ENCODE measurements around the gene LYST. TPM values are rescaled to one million over a fixed set of nuclear protein-coding genes. Genes with fewer than 3 reads are reported as not detected.

The LYST gene
- polyA plus RNA-seq, 1 donor (not counting 4 experiments of a cell fraction or from before 2014, with no cell fraction given): 24.7 TPM

DNA sequence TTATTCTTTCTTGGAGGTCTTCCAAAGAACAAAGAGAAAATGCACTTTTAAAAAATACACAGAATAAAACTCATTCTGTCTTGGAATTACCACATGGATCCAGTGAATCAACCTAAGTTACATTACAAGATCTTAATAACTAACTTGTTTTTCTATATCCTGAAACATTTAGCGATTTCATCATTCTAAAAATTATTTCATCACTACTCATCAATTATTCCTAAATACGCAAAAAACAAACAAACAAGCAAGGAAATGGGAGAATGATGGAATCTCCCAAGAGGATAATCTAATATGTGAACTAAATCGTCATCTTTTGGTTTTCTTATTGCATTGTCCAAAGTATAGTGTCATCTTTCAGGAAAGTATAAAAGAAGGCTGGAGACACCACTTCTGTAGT is 178.6 kb downstream of the LYST start:
- FAIRE-seq (no peak), DNase-seq (ENCODE audit: low read depth, low spot score) (no peak)
- H3K36me3 ChIP-seq (ENCODE audit: control insufficient read depth in 2 of 2, extremely low read depth in 1 of 2, insufficient read depth in 2 of 2, low read length in 2 of 2): peaks cover 0 to 12% of the 10 kb centered on the region in 2 experiments
- no peaks in the 10 kb centered on the region for H3K79me2 ChIP-seq (ENCODE audit: control insufficient read depth, insufficient read depth, low read length)
- no peaks in the 10 kb centered on the region for H3K4me1 ChIP-seq (ENCODE audit: control insufficient read depth, extremely low read depth, insufficient read depth, low read length)
- H3K27ac ChIP-seq (ENCODE audit: control insufficient read depth, insufficient read depth, low read length): no peak overlapping the region
- TF ChIP-seq EZH2 (IDR thresholded peaks at IDR 0.05; ENCODE audit: low read length): no peak
- TF ChIP-seq, protein P1, sequence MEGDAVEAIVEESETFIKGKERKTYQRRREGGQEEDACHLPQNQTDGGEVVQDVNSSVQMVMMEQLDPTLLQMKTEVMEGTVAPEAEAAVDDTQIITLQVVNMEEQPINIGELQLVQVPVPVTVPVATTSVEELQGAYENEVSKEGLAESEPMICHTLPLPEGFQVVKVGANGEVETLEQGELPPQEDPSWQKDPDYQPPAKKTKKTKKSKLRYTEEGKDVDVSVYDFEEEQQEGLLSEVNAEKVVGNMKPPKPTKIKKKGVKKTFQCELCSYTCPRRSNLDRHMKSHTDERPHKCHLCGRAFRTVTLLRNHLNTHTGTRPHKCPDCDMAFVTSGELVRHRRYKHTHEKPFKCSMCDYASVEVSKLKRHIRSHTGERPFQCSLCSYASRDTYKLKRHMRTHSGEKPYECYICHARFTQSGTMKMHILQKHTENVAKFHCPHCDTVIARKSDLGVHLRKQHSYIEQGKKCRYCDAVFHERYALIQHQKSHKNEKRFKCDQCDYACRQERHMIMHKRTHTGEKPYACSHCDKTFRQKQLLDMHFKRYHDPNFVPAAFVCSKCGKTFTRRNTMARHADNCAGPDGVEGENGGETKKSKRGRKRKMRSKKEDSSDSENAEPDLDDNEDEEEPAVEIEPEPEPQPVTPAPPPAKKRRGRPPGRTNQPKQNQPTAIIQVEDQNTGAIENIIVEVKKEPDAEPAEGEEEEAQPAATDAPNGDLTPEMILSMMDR (optimal IDR thresholded peaks at IDR 0.05 in 1 of 3, IDR thresholded peaks at IDR 0.05 in 1 of 3, conservative IDR thresholded peaks at IDR 0.05 in 1 of 3; ENCODE audit: extremely low read depth in 1 of 3, insufficient read depth in 2 of 3, low read length in 3 of 3): no peak
- H4K20me1 ChIP-seq (ENCODE audit: control insufficient read depth, extremely low read depth, insufficient read depth, low read length): no peaks in the 10 kb centered on the region
- H3K4me2 ChIP-seq (ENCODE audit: control insufficient read depth, extremely low read depth, insufficient read depth, low read depth, low read length): no peak overlapping the region
- H3K9ac ChIP-seq (ENCODE audit: control insufficient read depth, extremely low read depth, insufficient read depth, low read length): no peak overlapping the region
- dilution Hi-C loops (cut with MboI; ENCODE audit: extremely low pct_ligation_motif_present, low sequenced_read_pairs): no loop called here
- no peaks in the 10 kb centered on the region for H3K9me1 ChIP-seq (ENCODE audit: control insufficient read depth, extremely low read depth, insufficient read depth, low read length)
- H3K9me3 ChIP-seq (ENCODE audit: control insufficient read depth, low read depth, low read length): no peaks in the 10 kb centered on the region
- no peak overlapping the region for H2AFZ ChIP-seq (ENCODE audit: control insufficient read depth, low read length)
- no peak overlapping the region for H3K4me3 ChIP-seq (ENCODE audit: control insufficient read depth in 2 of 3, extremely low read depth in 1 of 3, insufficient read depth in 2 of 3, low read depth in 1 of 3, low read length in 3 of 3)
- no peaks in the 10 kb centered on the region for H3K27me3 ChIP-seq (ENCODE audit: control insufficient read depth, extremely low read depth, insufficient read depth, low read length)

DNA sequence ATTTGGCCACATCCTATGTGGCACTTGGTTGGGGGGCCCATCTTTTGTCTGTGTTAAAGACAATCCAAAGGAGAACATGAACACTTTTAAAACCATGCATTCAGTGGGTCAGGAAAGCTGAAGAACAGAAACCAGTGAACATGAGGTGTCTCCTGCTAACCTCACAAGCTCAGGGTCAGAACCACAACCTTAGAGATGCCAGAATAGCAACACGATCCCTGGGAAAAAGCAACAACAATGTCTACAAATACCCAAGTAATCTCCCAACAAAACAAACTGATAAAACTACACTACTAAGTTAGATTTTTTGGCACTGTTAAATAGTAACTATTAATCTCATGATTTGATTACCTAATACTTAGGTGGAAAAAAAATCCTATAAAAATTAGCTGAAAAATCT is 183.1 kb downstream of the LYST start:
- DNase-seq (ENCODE audit: low read depth, low spot score): no peak
- no peak for FAIRE-seq
- H3K4me1 ChIP-seq (ENCODE audit: control insufficient read depth, extremely low read depth, insufficient read depth, low read length): no peaks in the 10 kb centered on the region
- no peaks in the 10 kb centered on the region for H3K9me1 ChIP-seq (ENCODE audit: control insufficient read depth, extremely low read depth, insufficient read depth, low read length)
- H3K4me3 ChIP-seq (ENCODE audit: control insufficient read depth in 2 of 3, extremely low read depth in 1 of 3, insufficient read depth in 2 of 3, low read depth in 1 of 3, low read length in 3 of 3): no peak overlapping the region
- no peak overlapping the region for H2AFZ ChIP-seq (ENCODE audit: control insufficient read depth, low read length)
- H3K9me3 ChIP-seq (ENCODE audit: control insufficient read depth, low read depth, low read length): no peaks in the 10 kb centered on the region
- no peaks in the 10 kb centered on the region for H3K79me2 ChIP-seq (ENCODE audit: control insufficient read depth, insufficient read depth, low read length)
- H3K27ac ChIP-seq (ENCODE audit: control insufficient read depth, insufficient read depth, low read length): no peak overlapping the region
- dilution Hi-C loops (cut with MboI; ENCODE audit: extremely low pct_ligation_motif_present, low sequenced_read_pairs): no loop called here
- no peak for TF ChIP-seq EZH2 (IDR thresholded peaks at IDR 0.05; ENCODE audit: low read length)
- no peak overlapping the region for H3K4me2 ChIP-seq (ENCODE audit: control insufficient read depth, extremely low read depth, insufficient read depth, low read depth, low read length)
- no peaks in the 10 kb centered on the region for H4K20me1 ChIP-seq (ENCODE audit: control insufficient read depth, extremely low read depth, insufficient read depth, low read length)
- H3K36me3 ChIP-seq (ENCODE audit: control insufficient read depth in 2 of 2, extremely low read depth in 1 of 2, insufficient read depth in 2 of 2, low read length in 2 of 2): peaks cover 0 to 16% of the 10 kb centered on the region in 2 experiments
- H3K27me3 ChIP-seq (ENCODE audit: control insufficient read depth, extremely low read depth, insufficient read depth, low read length): no peaks in the 10 kb centered on the region
- no peak overlapping the region for H3K9ac ChIP-seq (ENCODE audit: control insufficient read depth, extremely low read depth, insufficient read depth, low read length)

DNA sequence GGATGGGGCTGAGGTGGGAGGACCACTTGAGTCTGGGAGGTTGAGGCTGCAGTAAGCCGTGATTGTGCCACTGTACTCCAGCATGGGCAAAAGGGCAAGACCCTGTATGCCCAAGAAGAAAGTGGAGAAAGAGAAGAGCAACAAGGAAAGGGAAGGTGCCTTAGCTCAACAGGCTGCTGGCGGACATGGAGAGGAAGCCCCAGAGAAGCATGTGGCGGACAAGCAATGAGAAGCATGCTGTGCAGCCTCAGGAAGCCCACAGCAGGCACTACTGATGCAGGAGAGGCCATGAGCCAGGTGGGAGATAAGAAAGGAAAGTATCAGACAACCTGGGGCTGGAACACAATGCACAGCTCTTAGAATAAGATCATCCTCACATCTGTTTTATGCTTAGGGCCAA is 184.5 kb downstream of the LYST start:
- no peaks in the 10 kb centered on the region for H4K20me1 ChIP-seq (ENCODE audit: control insufficient read depth, extremely low read depth, insufficient read depth, low read length)
- H3K27ac ChIP-seq (ENCODE audit: control insufficient read depth, insufficient read depth, low read length): no peak overlapping the region
- no peaks in the 10 kb centered on the region for H3K27me3 ChIP-seq (ENCODE audit: control insufficient read depth, extremely low read depth, insufficient read depth, low read length)
- TF ChIP-seq, protein P1 (optimal IDR thresholded peaks at IDR 0.05 in 1 of 3, IDR thresholded peaks at IDR 0.05 in 1 of 3, conservative IDR thresholded peaks at IDR 0.05 in 1 of 3; ENCODE audit: extremely low read depth in 1 of 3, insufficient read depth in 2 of 3, low read length in 3 of 3): no peak
- TF ChIP-seq EZH2 (IDR thresholded peaks at IDR 0.05; ENCODE audit: low read length): no peak
- no peak overlapping the region for H2AFZ ChIP-seq (ENCODE audit: control insufficient read depth, low read length)
- peaks cover 0 to 12% of the 10 kb centered on the region in 2 experiments for H3K36me3 ChIP-seq (ENCODE audit: control insufficient read depth in 2 of 2, extremely low read depth in 1 of 2, insufficient read depth in 2 of 2, low read length in 2 of 2)
- H3K9me1 ChIP-seq (ENCODE audit: control insufficient read depth, extremely low read depth, insufficient read depth, low read length): no peaks in the 10 kb centered on the region
- no peaks in the 10 kb centered on the region for H3K79me2 ChIP-seq (ENCODE audit: control insufficient read depth, insufficient read depth, low read length)
- no peak for FAIRE-seq
- no peaks in the 10 kb centered on the region for H3K9me3 ChIP-seq (ENCODE audit: control insufficient read depth, low read depth, low read length)
- DNase-seq (ENCODE audit: low read depth, low spot score): no peak
- no peaks in the 10 kb centered on the region for H3K4me1 ChIP-seq (ENCODE audit: control insufficient read depth, extremely low read depth, insufficient read depth, low read length)
- H3K4me3 ChIP-seq (ENCODE audit: control insufficient read depth in 2 of 3, extremely low read depth in 1 of 3, insufficient read depth in 2 of 3, low read depth in 1 of 3, low read length in 3 of 3): no peak overlapping the region
- no peak overlapping the region for H3K9ac ChIP-seq (ENCODE audit: control insufficient read depth, extremely low read depth, insufficient read depth, low read length)
- H3K4me2 ChIP-seq (ENCODE audit: control insufficient read depth, extremely low read depth, insufficient read depth, low read depth, low read length): no peak overlapping the region
- dilution Hi-C loops (cut with MboI; ENCODE audit: extremely low pct_ligation_motif_present, low sequenced_read_pairs): no loop called here
